AG04449 (cell line): ENCODE results near the gene INPP5J.
"Not testable (repeated sequence)": the region's sequence is repeated elsewhere in the genome, so short reads cannot be mapped to it uniquely, and the experiment has no call there.

Experiments used
- CTCF ChIA-PET: fragments of 350-600 bp; formaldehyde crosslinking; extraction: SDS; loops from one replicate; lab custom pipeline; 2021; ENCODE audit warnings: antibody characterized with exemption; lab: Yijun Ruan, JAX
- POLR2A ChIA-PET: fragments of 400-600, 350-600 bp; formaldehyde crosslinking; extraction: SDS; loops from one replicate; lab custom pipeline; 2020; ENCODE audit warnings: antibody characterized with exemption, inconsistent platforms; lab: Yijun Ruan, JAX
- DNase-seq: peaks from one replicate; pipeline ENCODE4 v3.0.0-alpha.2; 2010; ENCODE audit warnings: low read depth, low spot score
- H3K4me3 ChIP-seq: 2 replicates; pipeline ENCODE4 v1.5.1; 2011; ENCODE audit warnings: low read depth, mild to moderate bottlenecking, control low read depth, low read length
- TF ChIP-seq, protein P1 (sequence below): IDR thresholded peaks from one replicate; pipeline ENCODE4 v1.5.1; 2011; ENCODE audit warnings: mild to moderate bottlenecking, moderate library complexity, low read length, control low read depth, inconsistent platforms; ENCODE audit not compliant: insufficient read depth; ENCODE audit errors: missing control alignments

The INPP5J gene

DNA sequence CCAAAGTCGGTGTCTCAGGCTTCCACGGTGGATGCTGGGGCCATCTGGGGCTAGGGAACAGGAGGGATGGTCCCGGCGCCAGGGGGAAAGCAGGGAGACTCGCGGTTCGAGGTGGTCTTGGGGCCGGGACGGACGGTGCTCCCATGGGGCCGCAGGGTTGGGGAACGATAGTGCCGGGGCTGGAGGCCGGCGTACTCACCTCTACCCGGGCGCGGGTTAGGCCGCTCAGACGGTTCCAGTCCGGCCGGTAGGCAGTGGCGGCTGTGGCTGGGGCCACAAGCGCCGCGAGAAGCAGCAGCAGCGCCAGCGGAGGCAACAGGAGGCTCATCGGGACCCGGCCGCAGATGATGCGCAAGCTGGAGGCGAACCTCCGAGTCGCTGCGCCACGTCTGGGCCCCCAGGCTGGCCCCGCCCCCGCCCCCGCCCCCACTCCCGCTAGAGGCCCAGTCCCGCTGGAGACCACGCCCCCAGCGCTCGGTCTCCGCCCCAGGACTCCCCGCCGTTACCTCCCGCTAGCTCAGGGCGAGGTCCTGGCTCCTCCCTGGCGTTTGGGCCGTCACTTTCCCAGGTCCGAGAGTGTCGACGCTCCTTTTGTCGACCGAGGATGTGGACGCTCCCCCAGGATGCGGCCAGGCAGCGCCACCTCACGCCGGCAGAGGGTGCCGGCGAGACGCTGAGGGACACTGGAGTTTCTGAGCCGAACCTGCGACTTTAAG, 15.4 kb upstream of the INPP5J start, which contains the start of gene SELENOM:
Gene SELENOM, minus strand, starts transcription at position 391 of the 716 bp plus-strand sequence. Its CDS starts 63 bp downstream, at position 328.
- peak within 1 kb of the TSS; percentile 97 for H3K4me3 ChIP-seq
- POLR2A ChIA-PET, result interaction anchor here (0.5 to 1.2 kb wide), 10 partner anchors 9 to 161 kb away, joined by 3 to 14 read pairs (median 3); partner anchors contain the start of genes LIMK2, RNF185, SMTN and TUG1
- DNase-seq, result peak; percentile 88
- CTCF ChIA-PET, result interaction anchor here (0.6 to 8.9 kb wide), 40 partner anchors 9 to 204 kb away, joined by 3 to 160 read pairs (median 6); partner anchors contain the start of genes INPP5J, LIMK2, MORC2 and PLA2G3
- TF ChIP-seq, protein P1, sequence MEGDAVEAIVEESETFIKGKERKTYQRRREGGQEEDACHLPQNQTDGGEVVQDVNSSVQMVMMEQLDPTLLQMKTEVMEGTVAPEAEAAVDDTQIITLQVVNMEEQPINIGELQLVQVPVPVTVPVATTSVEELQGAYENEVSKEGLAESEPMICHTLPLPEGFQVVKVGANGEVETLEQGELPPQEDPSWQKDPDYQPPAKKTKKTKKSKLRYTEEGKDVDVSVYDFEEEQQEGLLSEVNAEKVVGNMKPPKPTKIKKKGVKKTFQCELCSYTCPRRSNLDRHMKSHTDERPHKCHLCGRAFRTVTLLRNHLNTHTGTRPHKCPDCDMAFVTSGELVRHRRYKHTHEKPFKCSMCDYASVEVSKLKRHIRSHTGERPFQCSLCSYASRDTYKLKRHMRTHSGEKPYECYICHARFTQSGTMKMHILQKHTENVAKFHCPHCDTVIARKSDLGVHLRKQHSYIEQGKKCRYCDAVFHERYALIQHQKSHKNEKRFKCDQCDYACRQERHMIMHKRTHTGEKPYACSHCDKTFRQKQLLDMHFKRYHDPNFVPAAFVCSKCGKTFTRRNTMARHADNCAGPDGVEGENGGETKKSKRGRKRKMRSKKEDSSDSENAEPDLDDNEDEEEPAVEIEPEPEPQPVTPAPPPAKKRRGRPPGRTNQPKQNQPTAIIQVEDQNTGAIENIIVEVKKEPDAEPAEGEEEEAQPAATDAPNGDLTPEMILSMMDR, result peak; percentile 97

DNA sequence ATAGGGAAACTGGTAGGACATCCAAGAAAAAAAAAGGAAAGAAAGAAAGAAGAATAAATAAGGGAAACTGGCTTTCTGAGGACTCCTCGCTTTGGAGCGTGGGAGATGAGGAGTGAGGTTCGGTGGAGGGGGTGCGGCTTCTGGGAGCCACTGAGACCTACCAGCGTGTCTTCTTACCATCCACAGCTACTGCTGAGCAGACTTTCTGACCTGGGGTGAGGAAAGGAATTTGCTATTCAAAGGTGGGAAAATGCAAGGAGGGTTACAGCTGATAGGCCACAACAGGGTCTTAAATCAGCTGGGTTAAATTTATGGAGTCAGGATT, 14.9 kb upstream of the INPP5J start:
- TF ChIP-seq, protein P1, result no peak
- ChIA-PET CTCF (interaction anchor here (0.7 to 8.9 kb wide), 34 partner anchors 9 to 204 kb away, joined by 3 to 160 read pairs (median 7); partner anchors contain the start of genes INPP5J, LIMK2, PLA2G3 and RNF185), POLR2A (interaction anchor here (0.5 to 1.2 kb wide), 8 partner anchors 9 to 139 kb away, joined by 3 to 14 read pairs (median 4); partner anchors contain the start of genes LIMK2, RNF185 and TUG1)
- H3K4me3 ChIP-seq, result peak overlapping the region; percentile 52
- no peak for DNase-seq

- CTCF ChIA-PET, result interaction anchor here (0.9 to 2.8 kb wide), 2 partner anchors 100 to 118 kb away, joined by 4 to 7 read pairs; partner anchors contain the start of gene LIMK2
- H3K4me3 ChIP-seq, POLR2A ChIA-PET, DNase-seq: not testable (repeated sequence)
Observed at GRCh38 chr22:31112547-31113091, 10.1 kb upstream of the INPP5J start.

GRCh38 chr22:31118046-31118820, 4.5 kb upstream of the INPP5J start:
- CTCF ChIA-PET, result interaction anchor here (2.5 to 3.1 kb wide), 2 partner anchors 10 to 11 kb away, joined by 25 to 29 read pairs; partner anchors contain the start of gene SELENOM
- TF ChIP-seq, protein P1, result no peak
- POLR2A ChIA-PET, result no interaction called here
- DNase-seq, result no peak
- no peak overlapping the region for H3K4me3 ChIP-seq

DNA sequence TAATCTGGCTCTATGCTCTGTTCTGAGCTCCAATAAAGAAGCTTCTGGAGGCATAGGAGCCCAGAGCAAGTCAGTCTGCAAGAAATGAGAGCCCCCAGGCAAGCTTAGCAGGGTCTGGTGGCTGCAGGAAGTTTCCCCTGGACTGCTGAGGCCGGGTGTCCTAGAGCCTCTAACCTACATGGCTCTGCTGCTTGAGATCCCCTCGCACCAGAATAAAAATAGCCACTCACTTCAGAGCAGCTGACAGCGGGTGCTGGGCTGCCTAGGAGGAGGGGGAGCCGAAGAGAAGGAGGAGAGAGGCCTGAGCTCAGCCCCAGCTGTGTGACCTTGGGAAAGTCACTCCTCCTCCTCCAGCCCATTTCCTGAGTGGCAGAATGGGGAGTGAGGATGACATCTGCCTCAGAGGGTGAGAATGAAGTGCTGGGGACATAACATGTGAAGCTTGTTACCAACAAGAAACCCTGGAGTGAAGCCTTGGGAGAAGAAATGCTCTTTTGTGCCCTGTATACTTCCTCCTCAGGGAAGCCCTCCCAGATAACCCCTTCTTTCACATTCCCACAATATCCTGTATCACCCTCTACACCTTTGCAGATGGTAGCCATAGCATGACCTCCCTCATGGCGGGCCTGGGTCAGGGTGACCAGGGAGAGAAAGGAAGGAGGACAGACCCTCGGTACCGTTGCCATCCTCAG, 3.6 kb upstream of the INPP5J start:
- TF ChIP-seq, protein P1, result no peak
- no peak overlapping the region for H3K4me3 ChIP-seq
- ChIA-PET CTCF (interaction anchor here (0.8 to 2.5 kb wide), 3 partner anchors 11 to 149 kb away, joined by 3 to 29 read pairs (median 4); partner anchors contain the start of gene SELENOM), POLR2A (no interaction called here)
- DNase-seq, result no peak

GRCh38 chr22:31120230-31120629, 2.5 kb upstream of the INPP5J start:
- ChIA-PET CTCF (interaction anchor here (1.1 to 2.5 kb wide), 3 partner anchors 12 to 150 kb away, joined by 4 to 29 read pairs (median 6); partner anchors contain the start of gene SELENOM), POLR2A (no interaction called here)
- no peak overlapping the region for H3K4me3 ChIP-seq
- no peak for DNase-seq
- TF ChIP-seq, protein P1, result no peak
